NB4 (cell line): Measurements from ENCODE around the gene GRIA1.

ENCODE experiments used
- CTCF ChIP-seq: IDR thresholded peaks from one replicate; pipeline ENCODE4 v1.5.1; 2012; ENCODE audit warnings: low read depth, low read length
- MAX ChIP-seq: IDR thresholded peaks from 2 replicates; pipeline ENCODE4 v1.6.1; 2011; ENCODE audit warnings: low read depth, low read length

- TF ChIP-seq CTCF = no peak
- no peak for TF ChIP-seq MAX
These were observed 1.4 kb downstream of the GRIA1 start for GRCh38 chr5:153491856-153492255.
